Measurements from ENCODE around the gene LGALS3BP. TPM values are rescaled to one million over a fixed set of nuclear protein-coding genes. Genes with fewer than 3 reads are reported as not detected.

Gene LGALS3BP
- total and polyA plus RNA-seq, 7 donors = 92.5 to 415 (median 180) TPM

- H3K4me3 ChIP-seq = no peak overlapping the region
- no peaks in the 10 kb centered on the region for H3K9me3 ChIP-seq
- H3K4me1 ChIP-seq = peaks cover 0 to 42% (median 32%) of the 10 kb centered on the region in 4 donors
- DNase-seq = peak; percentile 48
- WGBS, 2 donors = 72 to 84% methylated on average over 19 of the region's 19 CpGs
- H3K27me3 ChIP-seq = no peaks in the 10 kb centered on the region
- no peak for TF ChIP-seq POLR2A (IDR thresholded peaks at IDR 0.05)
- no peak for TF ChIP-seq POLR2AphosphoS5 (IDR thresholded peaks at IDR 0.05)
- TF ChIP-seq, protein P1, sequence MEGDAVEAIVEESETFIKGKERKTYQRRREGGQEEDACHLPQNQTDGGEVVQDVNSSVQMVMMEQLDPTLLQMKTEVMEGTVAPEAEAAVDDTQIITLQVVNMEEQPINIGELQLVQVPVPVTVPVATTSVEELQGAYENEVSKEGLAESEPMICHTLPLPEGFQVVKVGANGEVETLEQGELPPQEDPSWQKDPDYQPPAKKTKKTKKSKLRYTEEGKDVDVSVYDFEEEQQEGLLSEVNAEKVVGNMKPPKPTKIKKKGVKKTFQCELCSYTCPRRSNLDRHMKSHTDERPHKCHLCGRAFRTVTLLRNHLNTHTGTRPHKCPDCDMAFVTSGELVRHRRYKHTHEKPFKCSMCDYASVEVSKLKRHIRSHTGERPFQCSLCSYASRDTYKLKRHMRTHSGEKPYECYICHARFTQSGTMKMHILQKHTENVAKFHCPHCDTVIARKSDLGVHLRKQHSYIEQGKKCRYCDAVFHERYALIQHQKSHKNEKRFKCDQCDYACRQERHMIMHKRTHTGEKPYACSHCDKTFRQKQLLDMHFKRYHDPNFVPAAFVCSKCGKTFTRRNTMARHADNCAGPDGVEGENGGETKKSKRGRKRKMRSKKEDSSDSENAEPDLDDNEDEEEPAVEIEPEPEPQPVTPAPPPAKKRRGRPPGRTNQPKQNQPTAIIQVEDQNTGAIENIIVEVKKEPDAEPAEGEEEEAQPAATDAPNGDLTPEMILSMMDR (IDR thresholded peaks at IDR 0.05) = no peak
- intact Hi-C loops (cut with DNase I) = no loop called here
- no peaks in the 10 kb centered on the region for H3K36me3 ChIP-seq
- no peak overlapping the region for H3K27ac ChIP-seq
Measured at GRCh38 chr17:79006794-79007503, 27.2 kb upstream of the LGALS3BP start.

GRCh38 chr17:79006046-79006445, 26.3 kb upstream of the LGALS3BP start:
- H3K4me1 ChIP-seq = peaks cover 0 to 42% (median 32%) of the 10 kb centered on the region in 4 donors
- no peak for TF ChIP-seq POLR2AphosphoS5 (IDR thresholded peaks at IDR 0.05)
- TF ChIP-seq, protein P1 (IDR thresholded peaks at IDR 0.05) = no peak
- TF ChIP-seq EP300 (IDR thresholded peaks at IDR 0.05) = no peak
- no peak for TF ChIP-seq POLR2A (IDR thresholded peaks at IDR 0.05)
- DNase-seq = peak; percentile 29
- 16 to 71% methylated on average over 8 of the region's 8 CpGs for WGBS, 2 donors
- H3K36me3 ChIP-seq = no peaks in the 10 kb centered on the region
- H3K27me3 ChIP-seq = no peaks in the 10 kb centered on the region
- H3K9me3 ChIP-seq = no peaks in the 10 kb centered on the region
- no peak overlapping the region for H3K4me3 ChIP-seq
- no peak overlapping the region for H3K27ac ChIP-seq
- intact Hi-C loops (cut with DNase I) = no loop called here

DNA sequence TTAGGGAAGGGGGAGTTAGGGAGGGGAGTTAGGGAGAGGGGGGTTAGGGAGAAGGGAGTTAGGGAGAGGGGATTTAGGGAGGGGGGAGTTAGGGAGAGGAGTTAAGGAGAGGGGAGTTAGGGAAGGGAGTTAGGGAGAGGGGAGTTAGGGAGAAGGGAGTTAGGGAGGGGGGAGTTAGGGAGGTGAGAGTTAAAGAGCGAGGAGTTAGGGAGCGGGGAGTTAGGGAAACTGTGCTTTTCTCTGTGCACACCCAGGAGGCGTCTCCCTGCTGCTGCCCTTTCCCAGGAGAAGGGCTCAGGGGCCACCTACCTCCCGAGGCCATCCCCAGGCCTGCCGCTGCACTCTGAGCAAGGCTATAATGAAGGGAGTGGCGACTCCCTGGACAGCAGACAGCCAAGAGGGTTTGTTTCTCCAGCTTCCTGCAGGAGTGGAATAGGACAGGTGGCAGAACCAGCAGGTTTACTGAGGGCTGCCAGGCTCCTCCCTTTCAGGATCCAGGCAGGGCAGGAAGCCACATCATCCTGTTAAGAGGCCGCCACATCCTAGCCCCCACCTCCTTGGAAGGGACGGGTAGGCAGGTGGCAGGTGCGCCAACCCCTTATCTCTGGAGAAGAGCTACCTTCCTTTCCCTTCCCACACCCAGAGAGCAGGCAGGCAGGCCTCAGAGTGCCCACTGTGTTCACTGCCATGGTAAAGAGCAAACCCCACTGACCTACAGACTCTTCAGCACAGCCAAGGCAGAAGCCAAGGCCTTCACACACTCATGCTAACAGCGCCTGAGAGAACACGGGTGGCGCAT, 25.5 kb upstream of the LGALS3BP start:
- intact Hi-C loops (cut with DNase I) = no loop called here
- Histone ChIP-seq H3K4me1 (peaks cover 0 to 41% (median 30%) of the 10 kb centered on the region in 4 donors), H3K4me3 (no peak overlapping the region), H3K36me3 (no peaks in the 10 kb centered on the region), H3K9me3 (no peaks in the 10 kb centered on the region), H3K27me3 (no peaks in the 10 kb centered on the region), H3K27ac (no peak overlapping the region)
- WGBS, 2 donors = 12 to 54% methylated on average over 12 of the region's 12 CpGs
- peak; percentile 54 for DNase-seq
- TF ChIP-seq POLR2AphosphoS5 (IDR thresholded peaks at IDR 0.05) (peak in 1 of 4 donors; percentile 42), POLR2A (IDR thresholded peaks at IDR 0.05) (peak in 1 of 2 donors; percentile 72), EP300 (IDR thresholded peaks at IDR 0.05) (no peak)
- TF ChIP-seq, protein P1 (IDR thresholded peaks at IDR 0.05) = no peak

GRCh38 chr17:79003661-79004411, 24.1 kb upstream of the LGALS3BP start:
- intact Hi-C loops (cut with DNase I) = no loop called here
- 19 to 64% methylated on average over 3 of the region's 3 CpGs for WGBS, 2 donors

More at GRCh38 chr17:79003661-79004411, 24.1 kb upstream of the LGALS3BP start:
- Histone ChIP-seq H3K4me1 (peaks cover 0 to 33% (median 22%) of the 10 kb centered on the region in 4 donors), H3K4me3 (no peak overlapping the region), H3K27ac (no peak overlapping the region), H3K36me3 (peaks cover 0 to 6% (median 0%) of the 10 kb centered on the region in 4 donors), H3K27me3 (no peaks in the 10 kb centered on the region), H3K9me3 (no peaks in the 10 kb centered on the region)
- DNase-seq = peak; percentile 48
- TF ChIP-seq POLR2A (IDR thresholded peaks at IDR 0.05) (no peak), EP300 (IDR thresholded peaks at IDR 0.05) (no peak), POLR2AphosphoS5 (IDR thresholded peaks at IDR 0.05) (no peak)
- TF ChIP-seq, protein P1 (IDR thresholded peaks at IDR 0.05) = no peak

All from sigmoid colon (tissue), 7 donors.